Activated gamma-delta T cell treated with Interleukin-2 at 50 U/mL for 16 hours (primary cell): ENCODE results near the gene ARID1B.

Experiments
- DNase-seq: peaks from one replicate; pipeline ENCODE4 v3.0.0-alpha.2; 2020

Gene ARID1B

DNA sequence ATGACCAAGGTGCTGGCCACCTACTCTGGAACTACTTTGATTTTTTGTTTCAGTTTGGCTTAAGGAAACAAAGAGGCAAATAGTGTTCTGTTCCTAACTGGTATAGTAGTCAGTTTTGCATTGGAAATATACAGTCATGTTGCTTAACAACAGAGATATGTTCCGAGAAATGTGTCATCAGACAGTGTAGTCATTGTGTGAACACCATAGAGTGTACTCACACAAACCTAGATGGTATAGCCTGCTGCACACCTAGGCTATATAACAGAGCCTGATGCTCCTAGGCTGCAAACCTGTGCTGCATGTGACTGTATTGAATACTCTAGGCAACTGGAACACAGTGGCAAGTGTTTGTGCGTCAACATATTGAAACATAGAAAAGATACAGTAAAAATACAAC lies 80.4 kb downstream of the ARID1B start:
- no peak for DNase-seq

DNA sequence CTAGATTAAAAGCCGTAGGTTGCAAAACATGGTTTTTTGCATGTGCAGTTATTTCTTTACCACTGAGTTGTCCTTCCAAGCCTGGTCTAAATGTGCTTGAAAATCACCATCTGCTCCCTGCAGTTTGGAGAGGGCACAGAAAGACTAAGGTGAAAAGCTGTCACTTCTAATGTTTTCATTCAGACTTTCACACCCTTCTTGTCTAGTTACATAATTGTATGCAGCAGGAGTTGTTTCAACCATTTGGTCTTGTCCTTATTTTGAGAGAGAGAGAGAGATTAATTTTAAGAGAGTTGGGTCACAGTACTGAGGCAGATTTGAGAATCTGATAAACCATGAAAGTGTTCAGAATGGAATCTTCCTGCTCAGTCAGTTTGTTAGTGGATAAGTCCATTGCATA lies 82.5 kb downstream of the ARID1B start:
- DNase-seq, result no peak

DNA sequence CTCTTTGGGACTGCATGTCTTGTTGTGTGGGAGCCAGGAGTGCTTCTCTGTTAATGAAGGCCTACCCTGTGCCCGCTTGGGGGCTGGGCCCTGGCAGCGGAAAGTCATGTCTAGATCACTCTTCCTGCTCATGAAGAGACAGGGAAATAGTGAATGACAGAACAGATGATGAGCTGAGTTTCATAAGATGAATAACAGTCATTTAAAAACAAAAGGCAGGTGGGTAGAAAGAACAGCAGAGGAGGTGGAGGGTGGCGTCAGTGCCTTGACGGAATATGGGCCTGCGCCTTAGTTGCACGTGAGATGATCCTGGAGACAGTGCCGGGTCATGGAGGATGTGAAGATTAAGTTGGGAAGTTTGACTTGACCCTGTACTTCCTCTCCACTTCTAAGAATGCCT lies 85.5 kb downstream of the ARID1B start:
- no peak for DNase-seq

DNA sequence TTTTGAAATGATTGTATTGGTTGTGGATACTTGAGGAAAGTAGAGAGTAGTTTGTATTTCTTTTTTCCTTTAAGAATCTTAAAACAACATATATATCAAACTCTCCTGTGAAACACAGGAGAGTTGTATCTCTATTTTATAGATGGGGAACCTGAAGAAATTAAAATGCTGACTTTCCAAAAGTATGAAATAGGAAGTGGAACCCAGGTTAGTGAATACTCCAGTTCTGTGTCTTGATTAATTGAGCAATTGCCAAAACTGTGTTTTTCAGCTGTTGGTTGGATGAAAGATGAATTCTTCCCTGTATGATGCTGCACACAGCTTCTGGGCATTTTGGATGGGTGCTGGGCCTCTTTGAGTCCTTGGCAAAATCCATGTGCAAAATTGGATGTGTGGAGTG lies 86.3 kb downstream of the ARID1B start:
- no peak for DNase-seq

DNA sequence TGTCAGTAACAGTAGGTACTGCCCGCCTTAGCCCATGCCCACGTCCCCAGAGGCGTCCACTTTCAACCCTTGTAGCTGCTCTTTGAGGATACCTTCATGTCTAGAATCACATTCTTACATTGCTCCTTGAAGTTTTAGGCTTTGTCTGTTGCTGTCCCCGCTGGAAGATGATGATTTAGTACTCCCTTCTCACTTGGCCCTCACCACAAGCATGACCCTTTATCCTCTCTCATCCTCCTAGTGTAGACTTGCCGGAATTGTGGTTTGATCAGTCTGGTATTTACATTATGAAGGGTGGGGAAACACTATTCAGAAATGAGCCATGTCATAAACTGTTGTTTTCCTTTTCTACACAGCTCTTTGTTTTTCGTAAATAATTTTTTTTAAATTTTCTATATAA lies 87.4 kb downstream of the ARID1B start:
- DNase-seq, result no peak

DNA sequence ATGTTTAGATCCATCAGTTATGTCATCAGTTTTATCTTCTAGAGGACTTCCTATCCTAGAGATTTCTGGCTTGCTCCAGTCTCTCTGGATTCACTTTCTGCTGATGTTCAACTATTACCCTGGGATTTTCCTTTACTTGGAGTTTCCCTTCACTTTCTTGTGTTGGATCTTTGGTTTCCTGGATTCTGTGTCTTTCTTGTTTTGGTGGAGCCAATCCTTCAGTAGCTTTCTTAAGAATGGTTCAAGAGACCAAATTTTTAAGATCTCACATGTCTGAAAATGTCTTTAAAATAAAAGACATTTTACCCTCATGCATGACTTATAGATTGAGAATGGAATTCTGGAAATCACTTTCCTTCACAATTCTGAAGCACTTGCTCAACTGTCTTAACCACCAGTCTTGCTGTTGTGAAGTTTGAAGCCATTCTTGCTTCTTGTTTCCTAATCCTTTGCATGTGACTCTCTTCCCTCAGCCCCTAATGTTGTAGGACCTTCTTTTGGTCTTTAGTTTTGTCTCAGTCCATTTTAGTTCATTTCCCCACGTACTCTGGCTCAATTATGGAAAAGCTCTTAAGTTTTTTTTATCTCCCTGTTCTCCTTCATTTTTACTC lies 87.9 kb downstream of the ARID1B start:
- no peak for DNase-seq

DNA sequence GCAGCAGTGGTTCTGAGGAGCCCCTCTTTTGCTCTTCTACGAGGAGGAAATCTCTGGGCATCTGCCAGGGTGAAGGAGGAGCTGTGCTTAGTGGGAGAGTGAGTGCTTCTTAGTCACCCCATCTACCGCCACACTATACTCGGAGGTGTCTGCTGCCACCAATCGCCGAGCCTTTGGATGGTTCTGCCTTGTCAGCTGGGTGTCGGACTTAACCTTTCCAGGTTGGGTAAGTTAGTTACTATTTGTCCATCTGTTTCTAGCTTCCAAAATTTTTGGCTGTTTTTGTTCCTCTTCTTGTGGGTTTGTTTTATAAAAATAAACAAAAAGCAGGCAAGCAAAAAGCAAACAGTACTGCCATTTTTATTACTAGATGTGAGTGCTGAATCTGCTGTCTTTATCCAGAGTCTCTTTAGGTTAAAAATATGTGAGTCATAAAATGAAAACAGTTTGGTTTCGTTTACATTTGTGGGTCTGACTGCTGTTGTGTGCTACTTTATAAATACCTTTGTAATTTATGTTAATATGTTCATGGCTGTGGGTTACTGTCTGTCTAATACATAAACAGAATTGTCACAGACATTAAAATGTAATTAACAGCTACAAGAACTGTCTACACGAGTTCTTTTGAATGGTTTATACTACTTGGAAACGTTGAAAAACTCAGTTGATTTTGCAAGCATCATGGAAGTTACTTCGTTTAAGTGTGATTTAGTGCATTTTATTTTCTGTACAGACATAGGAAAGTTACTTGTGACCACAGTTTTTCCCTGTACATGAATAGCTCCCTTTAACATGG lies 89.2 kb downstream of the ARID1B start:
- DNase-seq, result no peak

DNA sequence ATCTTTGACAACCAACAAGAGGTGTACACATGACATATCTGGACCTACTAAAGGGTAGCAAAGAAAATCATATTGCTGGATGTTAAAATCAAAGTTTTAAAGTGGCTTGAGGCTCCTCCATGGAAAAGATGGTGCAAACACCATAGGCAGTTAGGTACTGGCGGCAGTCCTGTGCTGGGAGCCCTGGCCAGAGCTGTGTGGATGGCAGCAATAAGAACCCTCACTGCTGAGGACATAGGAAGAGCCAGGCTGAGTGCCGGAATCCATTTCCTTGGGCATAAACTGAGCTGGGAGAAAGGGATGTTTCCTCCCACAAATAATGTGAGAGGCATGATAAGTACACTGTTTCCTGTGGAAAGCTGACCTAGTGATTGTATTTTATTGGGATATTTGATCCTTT lies 89.9 kb downstream of the ARID1B start:
- no peak for DNase-seq

DNA sequence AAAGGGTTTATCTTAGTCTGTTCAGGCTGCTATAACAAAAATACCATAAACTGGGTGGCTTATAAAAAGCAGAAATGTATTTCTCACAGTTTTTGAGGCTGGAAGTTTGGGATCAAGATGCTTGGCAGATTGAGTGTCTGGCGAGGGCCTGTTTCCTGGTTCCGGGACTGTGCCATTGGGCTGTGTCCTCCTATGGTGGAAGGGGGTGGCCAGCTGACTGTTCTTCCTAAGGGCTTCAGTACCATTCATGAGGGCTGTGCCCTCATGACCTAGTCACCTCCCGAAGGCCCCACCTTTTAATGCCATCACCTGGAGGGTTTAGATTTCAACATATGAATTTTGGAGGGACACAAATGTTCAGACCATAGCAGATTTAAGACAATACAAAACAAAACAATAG lies 91.2 kb downstream of the ARID1B start:
- DNase-seq, result no peak

DNA sequence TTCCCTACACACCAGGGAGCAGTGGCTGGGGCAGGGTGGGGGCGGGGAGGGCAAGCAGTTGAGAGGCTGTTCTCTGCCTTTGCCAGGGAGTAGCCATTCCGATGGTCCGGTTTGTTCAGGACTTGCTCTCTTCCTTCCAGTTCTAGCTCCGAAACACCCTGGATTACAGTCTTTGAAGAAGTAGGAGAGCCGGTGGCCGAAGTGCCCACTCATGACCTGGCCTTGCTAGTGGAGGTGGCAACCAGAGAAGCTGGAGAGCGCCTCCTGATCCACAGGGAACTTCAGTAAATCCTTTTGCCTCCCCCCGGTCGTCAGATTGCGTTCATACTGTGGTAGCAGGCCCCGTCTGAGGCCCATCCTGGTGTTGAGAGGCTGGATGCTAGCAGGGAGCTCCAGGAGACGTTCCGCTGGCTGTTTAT lies 92.8 kb downstream of the ARID1B start:
- no peak for DNase-seq

DNA sequence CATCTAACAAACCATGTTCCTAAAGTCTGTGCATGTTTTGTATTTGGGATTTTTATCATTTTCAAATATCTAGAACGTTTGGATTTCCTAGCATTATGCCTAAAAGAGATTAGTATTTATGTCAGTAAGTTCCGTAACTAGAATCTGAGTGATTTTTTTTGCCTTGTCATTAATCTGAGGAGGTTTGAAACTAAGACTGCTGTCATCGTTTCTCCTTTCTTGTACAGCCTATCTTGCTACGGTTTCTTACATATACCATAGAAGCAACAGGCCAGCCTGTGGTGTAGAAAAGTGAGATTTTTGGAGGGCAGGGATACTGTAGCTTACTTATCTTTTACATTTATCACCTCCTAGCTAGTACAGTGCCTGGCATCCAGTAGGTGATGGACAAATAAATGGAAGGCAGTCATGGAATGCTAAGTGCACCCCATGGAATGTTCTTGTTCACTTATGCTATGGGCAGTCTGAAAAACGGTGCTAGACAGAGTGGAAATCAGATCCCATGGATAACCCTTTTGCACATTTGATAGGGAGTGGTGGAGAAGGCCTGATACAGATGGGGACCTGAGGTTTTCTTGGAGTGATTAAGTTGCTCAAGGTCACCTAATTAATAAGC lies 93.9 kb downstream of the ARID1B start:
- DNase-seq, result no peak

DNA sequence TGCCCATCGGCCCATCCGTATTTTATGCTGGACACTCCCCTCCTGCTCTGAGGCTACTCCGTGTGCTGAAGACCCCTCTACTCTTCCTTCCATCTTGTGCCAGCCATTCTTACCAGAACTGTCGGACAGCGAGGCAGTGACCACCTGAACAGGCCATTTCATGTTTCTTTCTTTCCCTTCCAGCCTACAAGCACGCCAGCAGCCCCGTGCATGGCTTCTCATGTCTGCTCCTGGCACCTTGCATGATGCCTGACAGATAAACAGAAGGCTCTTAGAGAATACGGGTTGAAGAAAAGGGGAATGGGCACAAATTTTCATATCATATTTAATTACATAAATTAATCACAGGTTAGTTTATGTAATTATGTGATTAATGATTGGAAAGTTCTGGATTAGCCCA lies 95.7 kb downstream of the ARID1B start:
- no peak for DNase-seq

DNA sequence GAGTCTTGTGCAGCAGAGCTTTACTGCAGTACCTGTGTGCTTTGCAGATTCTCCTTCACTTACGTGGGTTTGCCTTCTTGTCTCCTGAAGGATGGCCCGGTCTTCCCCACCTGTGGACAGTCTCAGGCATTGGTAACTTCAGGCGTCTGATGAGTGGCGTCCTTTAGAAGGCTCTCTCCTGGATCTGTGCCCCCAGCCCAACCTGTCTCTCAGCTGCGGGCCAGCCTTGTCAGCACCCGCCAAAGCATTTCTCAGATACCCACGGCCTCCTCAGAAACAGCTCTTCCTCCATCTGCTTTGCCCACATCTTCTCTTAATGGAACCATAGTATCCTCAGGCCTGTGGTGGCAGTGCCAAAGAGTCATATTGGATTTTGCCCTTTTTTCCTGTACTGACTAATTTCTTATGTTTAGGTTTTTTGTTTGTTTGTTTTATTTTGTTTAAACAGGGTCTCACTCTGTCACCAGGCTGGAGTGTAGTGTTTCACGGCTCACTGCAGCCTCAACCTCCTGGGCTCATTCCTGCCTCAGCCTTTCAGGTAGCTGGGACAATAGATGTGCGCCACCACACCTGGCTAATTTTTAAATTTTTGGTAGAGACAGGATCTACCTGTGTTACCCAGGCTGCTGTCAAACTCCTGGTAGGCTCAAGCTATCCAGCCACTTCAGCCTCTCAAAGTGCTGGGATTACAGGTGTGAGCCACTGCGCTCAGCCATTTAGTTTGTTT lies 96.6 kb downstream of the ARID1B start:
- DNase-seq, result no peak

DNA sequence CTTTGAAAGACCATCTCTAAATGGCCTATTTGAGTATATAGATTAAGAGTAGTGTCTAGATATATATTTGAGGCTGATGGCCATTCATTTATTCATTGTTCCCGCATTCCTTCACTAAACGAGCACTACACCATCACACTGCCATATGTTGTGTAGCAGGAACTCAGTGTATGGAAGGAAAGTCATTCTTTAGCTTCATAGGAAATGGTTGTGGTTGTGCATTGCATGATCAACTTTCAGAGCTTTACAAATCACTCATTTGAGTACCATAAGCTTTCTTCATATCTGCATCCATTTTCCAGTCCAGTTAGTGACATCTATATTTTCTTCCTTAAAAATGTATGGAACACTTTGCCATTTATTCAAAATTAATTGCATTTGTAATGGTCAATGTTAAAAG lies 97.9 kb downstream of the ARID1B start:
- no peak for DNase-seq

DNA sequence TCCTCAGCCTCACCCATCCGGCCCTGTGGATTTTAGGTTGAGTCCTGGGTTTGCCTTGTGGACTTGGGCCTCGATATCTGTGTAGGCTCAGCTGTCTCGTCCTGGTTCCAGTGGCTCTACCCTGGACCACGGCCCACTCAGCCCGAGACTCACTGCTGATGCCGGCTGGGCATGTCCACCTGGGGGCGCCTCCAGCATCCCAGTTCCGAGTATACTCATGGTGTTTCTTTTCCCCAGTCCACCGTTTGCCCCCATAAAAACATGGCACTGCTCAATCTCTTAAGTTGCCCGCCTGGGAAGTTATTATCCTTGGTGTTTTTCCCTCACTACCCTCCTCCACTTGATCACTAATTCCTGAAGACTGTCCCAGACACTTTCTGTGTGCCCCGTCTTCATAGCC lies 99.1 kb downstream of the ARID1B start:
- no peak for DNase-seq

DNA sequence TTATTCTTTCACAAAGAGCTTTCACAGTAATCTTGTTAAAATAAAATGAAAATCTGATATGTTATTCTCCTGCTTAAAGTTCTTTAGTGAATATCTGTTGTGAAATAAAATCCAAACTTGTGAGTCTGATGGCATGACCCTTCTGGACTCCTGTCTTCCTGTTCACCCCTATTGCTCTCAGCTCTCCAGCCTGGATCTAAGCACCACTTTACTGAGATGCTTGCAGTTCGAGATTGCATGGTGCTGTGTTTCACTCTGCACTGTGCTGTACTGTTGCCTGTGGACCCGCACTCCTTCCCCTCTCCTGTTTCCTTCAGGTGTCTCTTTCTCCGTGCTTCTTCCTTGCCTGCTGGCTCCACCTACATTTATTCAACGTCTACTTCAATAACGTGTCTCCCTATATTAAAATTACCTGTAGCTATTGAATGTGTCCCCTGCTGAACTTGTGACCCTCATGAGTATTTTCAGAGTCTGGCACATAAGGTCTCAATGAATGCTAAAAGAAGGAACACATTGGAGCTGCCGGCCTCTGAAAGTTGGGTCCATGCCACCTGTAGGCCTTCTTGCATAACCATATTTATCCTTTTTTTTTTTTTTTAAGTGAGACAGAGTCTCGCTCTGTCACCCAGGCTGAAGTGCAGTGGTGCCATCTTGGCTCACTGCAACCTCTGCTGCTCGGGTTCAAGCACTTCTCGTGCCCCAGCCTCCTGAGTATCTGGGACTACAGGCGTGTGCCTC lies 100.1 kb downstream of the ARID1B start:
- DNase-seq, result no peak

DNA sequence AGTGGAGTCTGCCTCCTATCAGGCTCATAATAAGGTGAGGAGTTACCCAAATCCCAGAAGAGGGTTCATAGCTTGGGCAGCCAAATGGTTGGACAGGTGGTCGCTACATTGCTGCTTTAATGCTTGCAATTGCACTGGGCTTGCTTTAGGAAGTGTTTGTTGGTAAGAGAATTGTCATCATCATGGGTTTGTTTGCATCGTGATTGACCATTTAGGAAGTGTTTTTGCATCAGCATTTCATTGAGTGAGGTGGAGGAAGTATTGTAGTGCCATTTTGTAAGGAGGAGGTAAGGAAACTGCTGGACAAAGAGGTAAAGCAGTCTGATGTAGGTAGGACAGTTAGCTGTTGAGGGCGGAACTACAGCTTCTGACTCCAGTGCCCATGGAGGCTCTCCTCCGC lies 101.5 kb downstream of the ARID1B start:
- DNase-seq, result no peak

DNA sequence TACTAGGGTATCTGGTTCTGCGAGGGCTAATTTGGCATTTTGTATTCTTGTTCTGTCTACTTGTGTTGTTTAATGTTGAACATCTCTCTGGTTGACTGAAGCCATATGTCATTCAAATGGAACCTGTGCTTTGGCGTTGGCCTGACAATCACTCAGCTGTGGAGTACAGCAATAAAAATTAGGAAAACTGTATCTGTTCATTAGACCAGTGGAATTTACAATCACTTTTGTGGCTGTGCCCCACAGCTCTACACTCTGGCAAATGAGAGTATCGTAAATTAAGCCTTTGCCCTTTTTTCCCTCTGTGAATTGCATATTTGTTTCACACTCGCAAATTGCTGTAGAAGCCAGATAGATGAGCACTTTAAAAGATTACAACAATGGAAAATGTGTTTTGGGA lies 102.0 kb downstream of the ARID1B start:
- DNase-seq, result no peak

DNA sequence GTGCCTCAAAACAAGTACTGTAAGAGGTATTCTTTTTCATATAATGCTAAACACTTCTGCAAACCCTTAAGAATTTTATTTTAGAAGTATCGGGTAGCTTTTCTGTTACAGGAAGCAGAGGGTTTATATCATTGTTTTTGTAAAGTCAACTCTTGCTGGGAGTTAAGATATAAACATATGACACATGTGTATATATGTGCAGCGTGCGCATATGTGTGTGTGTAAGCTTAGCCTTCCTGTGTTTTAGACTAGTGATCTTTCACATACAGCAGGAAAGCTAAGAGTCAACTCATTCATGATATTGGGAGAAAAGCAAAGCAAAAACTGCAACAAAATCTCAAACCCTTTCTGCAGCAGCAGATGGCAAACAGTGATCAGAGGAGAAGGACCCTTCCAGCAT lies 102.4 kb downstream of the ARID1B start:
- no peak for DNase-seq

DNA sequence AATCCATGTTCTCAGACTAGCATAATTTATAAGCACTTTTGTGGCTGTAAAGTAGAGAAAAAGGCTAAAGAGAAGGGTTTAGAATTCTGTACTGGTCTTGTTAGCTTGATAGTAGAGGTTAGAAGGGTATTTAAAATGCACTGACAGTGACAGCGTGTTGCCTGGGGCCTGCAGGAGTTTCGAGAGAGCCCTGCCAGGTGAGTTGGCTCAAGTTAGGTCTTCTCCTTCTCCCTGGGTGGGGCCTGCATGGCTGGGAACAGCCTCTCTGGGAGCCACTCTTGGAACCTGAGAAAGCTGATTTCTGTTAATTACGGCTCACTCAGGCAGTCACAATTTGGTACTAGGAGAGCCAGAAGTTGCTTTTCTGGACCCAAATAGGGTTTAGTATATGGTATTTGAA lies 103.7 kb downstream of the ARID1B start:
- no peak for DNase-seq

DNA sequence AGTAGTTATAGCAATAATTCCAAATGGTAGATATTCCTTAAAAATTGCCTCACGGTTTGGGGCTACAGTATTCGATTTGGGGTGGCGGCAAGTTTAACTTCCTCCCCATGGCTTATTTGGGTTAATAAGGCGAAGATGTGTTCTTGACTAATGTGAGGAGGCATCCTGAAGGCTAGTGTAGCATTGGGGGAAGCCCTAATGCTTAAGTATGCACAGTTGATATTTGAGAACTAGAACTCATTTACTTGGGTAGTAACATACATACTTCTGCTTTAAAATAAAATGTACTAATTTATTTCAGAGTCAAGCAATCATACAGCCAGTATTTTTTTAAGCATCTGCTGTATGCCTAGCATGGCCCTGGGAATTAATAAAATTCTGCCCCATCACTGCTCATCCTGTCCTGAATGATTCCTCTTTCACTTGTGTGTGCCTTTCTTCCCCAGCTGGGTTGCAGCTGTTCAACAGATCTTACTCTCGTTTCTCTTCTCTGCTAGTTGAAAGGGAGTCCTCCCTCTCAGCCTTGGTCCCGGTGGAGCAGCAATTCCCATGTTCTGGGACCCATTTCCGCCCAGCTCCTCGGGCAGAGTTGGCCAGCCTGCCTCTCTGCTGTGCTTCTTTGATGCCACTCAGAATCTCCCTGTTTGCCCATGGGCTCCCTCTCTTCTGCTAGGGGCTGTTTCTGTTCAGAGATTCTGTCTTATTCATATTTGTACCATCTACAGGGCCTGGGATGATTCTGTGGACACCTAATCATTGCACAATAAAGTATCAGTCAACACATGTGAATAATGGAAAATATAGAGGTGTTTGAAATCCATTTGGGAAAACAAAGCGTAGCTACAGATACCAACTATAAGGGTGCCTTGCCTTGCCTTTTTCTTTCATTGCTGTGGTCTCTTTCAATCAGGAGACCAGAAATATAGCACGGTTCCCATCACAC lies 104.8 kb downstream of the ARID1B start:
- DNase-seq, result no peak
